ENCODE data around the gene RINL. TPM values are rescaled to one million over a fixed set of nuclear protein-coding genes. Genes with fewer than 3 reads are reported as not detected.

Gene RINL
- total and polyA plus RNA-seq, 2 of the 8 experiments (the other 6 are each of a cell fraction or from before 2014, with no cell fraction given) = 11.1 to 11.9 TPM

DNA sequence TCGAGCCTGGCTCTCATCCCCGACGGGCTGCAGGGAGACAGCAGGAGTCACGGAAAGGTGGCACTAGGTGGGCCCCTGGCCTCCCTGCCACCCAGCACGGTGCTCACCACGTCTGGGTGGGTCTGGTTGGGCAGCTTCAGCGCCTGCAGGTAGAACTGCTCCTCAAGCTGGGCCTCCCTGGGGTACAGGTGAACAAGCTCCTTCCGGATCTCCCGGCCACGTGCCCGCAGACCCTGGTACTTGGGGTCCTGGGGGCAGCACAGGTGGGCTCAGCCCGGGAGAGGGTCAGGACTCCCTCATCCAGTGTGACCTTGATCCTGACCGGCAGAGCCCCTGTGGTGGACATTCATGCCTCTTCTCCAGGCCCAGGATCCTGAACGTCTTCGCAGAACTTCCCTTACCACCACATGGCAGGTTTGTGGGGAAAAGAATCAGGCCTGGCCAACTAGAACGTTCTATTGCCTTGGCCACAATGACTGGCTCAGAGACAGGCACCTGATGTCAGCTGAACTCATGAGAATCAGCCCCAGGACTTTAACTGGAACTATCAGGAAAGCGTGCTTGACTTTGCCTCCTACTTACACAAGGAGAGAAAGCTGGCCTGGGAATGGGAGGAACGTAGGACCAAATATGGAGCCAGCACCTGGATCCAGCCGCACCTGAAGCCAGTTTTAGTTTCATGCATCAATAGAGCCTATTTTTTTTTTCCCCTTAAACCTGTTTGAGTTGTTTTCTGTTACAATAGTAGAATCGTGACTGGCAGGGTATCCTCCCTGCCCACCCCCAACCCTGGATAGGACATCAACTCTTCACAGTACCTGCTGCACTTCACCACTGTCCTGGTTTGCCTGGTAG is 43.6 kb upstream of the RINL start (continued):
- TF ChIP-seq TAF7 (optimal IDR thresholded peaks at IDR 0.05; ENCODE audit: borderline replicate concordance, low read depth, low read length) (no peak), SUZ12 (IDR thresholded peaks at IDR 0.05; ENCODE audit: low read length) (no peak), RXRA (IDR thresholded peaks at IDR 0.05; ENCODE audit: insufficient read depth, low read depth, low read length) (no peak), SP4 (IDR thresholded peaks at IDR 0.05; ENCODE audit: low read length) (no peak), TBP (IDR thresholded peaks at IDR 0.05; ENCODE audit: low read depth, low read length) (no peak), BACH1 (IDR thresholded peaks at IDR 0.05; ENCODE audit: low read length) (no peak), HDAC2 (IDR thresholded peaks at IDR 0.05; ENCODE audit: borderline replicate concordance in 1 of 2, low read depth in 2 of 2, low read length in 2 of 2) (no peak), NRF1 (IDR thresholded peaks at IDR 0.05; ENCODE audit: low read depth, low read length) (no peak), POLR2A (IDR thresholded peaks at IDR 0.05; ENCODE audit: control extremely low read depth in 1 of 2, low read depth in 2 of 2, low read length in 2 of 2) (0 out of 3 replicates have a peak, but pooled peaks of 1 of the 2 experiments have one; percentile 27), EP300 (IDR thresholded peaks at IDR 0.05; ENCODE audit: borderline replicate concordance in 1 of 2, low read depth in 2 of 2, low read length in 2 of 2) (no peak), KDM5A (IDR thresholded peaks at IDR 0.05; ENCODE audit: low read length) (no peak), BRCA1 (IDR thresholded peaks at IDR 0.05; ENCODE audit: low read depth, low read length) (no peak), MAFK (IDR thresholded peaks at IDR 0.05; ENCODE audit: low read depth, low read length) (no peak), JUN (IDR thresholded peaks at IDR 0.05; ENCODE audit: low read depth, low read length) (no peak)
- TF ChIP-seq, protein P1, sequence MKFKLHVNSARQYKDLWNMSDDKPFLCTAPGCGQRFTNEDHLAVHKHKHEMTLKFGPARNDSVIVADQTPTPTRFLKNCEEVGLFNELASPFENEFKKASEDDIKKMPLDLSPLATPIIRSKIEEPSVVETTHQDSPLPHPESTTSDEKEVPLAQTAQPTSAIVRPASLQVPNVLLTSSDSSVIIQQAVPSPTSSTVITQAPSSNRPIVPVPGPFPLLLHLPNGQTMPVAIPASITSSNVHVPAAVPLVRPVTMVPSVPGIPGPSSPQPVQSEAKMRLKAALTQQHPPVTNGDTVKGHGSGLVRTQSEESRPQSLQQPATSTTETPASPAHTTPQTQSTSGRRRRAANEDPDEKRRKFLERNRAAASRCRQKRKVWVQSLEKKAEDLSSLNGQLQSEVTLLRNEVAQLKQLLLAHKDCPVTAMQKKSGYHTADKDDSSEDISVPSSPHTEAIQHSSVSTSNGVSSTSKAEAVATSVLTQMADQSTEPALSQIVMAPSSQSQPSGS (IDR thresholded peaks at IDR 0.05; ENCODE audit: low read length) = no peak

Measured in H1 (cell line).